Stimulated activated CD8-positive, alpha-beta memory T cell treated with anti-CD3 and anti-CD28 coated beads, Interleukin-12 subunit alpha, Interleukin-12 subunit beta, amount 100 ng/mL, for 24 hours (primary cell): ENCODE measurements around the gene ELF2.
"Not testable (repeated sequence)": the region's sequence is repeated elsewhere in the genome, so short reads cannot be mapped to it uniquely, and the experiment has no call there.

Experiments
- DNase-seq: peaks from one replicate; pipeline ENCODE4 v3.0.0-alpha.2; 2020; ENCODE audit errors: extremely low read depth

ELF2 gene

GRCh38 chr4:139078926-139079325, 98.1 kb downstream of the ELF2 start:
- DNase-seq: no peak

GRCh38 chr4:139077567-139078355, 99.3 kb downstream of the ELF2 start:
- no peak for DNase-seq

- DNase-seq: no peak
Observed at GRCh38 chr4:139076016-139076744, 100.8 kb downstream of the ELF2 start.

- DNase-seq: no peak
Observed at GRCh38 chr4:139060591-139060990, 116.4 kb downstream of the ELF2 start.

- DNase-seq: not testable (repeated sequence)
Observed at GRCh38 chr4:139059026-139059425, 118.0 kb downstream of the ELF2 start.

- no peak for DNase-seq
Observed at GRCh38 chr4:139054791-139055505, 122.1 kb downstream of the ELF2 start.

GRCh38 chr4:139053909-139054308, 123.1 kb downstream of the ELF2 start:
- DNase-seq: no peak

- no peak for DNase-seq
Observed at GRCh38 chr4:139050446-139050845, 126.6 kb downstream of the ELF2 start.

GRCh38 chr4:139048026-139048425, 129.0 kb downstream of the ELF2 start:
- DNase-seq: no peak

- DNase-seq: no peak
Observed at GRCh38 chr4:139044291-139044690, 132.7 kb downstream of the ELF2 start.

- no peak for DNase-seq
Observed at GRCh38 chr4:139042981-139043460, 134.0 kb downstream of the ELF2 start.

- DNase-seq: no peak
Observed at GRCh38 chr4:139038874-139039443, 138.1 kb downstream of the ELF2 start.

- no peak for DNase-seq
Observed at GRCh38 chr4:139036885-139037284, 140.1 kb downstream of the ELF2 start.

- DNase-seq: no peak
Observed at GRCh38 chr4:139035650-139036049, 141.4 kb downstream of the ELF2 start.

GRCh38 chr4:139030614-139031235, 146.3 kb downstream of the ELF2 start:
- peak; percentile 31 for DNase-seq

- DNase-seq: not testable (repeated sequence)
Observed at GRCh38 chr4:139029866-139030363, 147.1 kb downstream of the ELF2 start.

- DNase-seq: no peak
Observed at GRCh38 chr4:139028191-139028661, 148.8 kb downstream of the ELF2 start.

- DNase-seq: no peak
Observed at GRCh38 chr4:139027776-139028175, 149.2 kb downstream of the ELF2 start.

GRCh38 chr4:139025841-139026240, 151.2 kb downstream of the ELF2 start:
- DNase-seq: no peak

GRCh38 chr4:139024686-139025085, 152.3 kb downstream of the ELF2 start:
- no peak for DNase-seq

- no peak for DNase-seq
Observed at GRCh38 chr4:139022835-139023234, 154.2 kb downstream of the ELF2 start.
